Lower leg skin (tissue), 3 donors: ENCODE results near the gene A3GALT2.

Source experiments
- CTCF ChIP-seq, 3 donors: fragments of 450-650 bp; IDR thresholded peaks; one replicate each; pipeline ENCODE4 v1.5.1; 2016; ENCODE audit warnings: antibody characterized with exemption in 3 of 3, mild to moderate bottlenecking in 3 of 3, moderate library complexity in 2 of 3
- POLR2A ChIP-seq, 2 donors: fragments of 450-650 bp; IDR thresholded peaks; one replicate each; pipeline ENCODE4 v1.6.1; 2016 to 2017; ENCODE audit warnings: antibody characterized with exemption in 2 of 2, mild to moderate bottlenecking in 1 of 2, moderate library complexity in 1 of 2

GRCh38 chr1:33332357-33332789 is 11.5 kb upstream of the A3GALT2 start:
- TF ChIP-seq CTCF (IDR thresholded peaks at IDR 0.05) (no peak), POLR2A (IDR thresholded peaks at IDR 0.05) (no peak)
